ENCODE data around the gene MYBBP1A.

- TF ChIP-seq POLR2A (IDR thresholded peaks at IDR 0.05) (no peak), CTCF (IDR thresholded peaks at IDR 0.05) (no peak), POLR2AphosphoS5 (IDR thresholded peaks at IDR 0.05; ENCODE audit: insufficient read depth in 1 of 2, low read depth in 1 of 2) (no peak)
Observed at GRCh38 chr17:4580291-4580690, 25.1 kb upstream of the MYBBP1A start.
